Chondrocyte (in vitro differentiated cells): ENCODE measurements around the gene DNAJC11. TPM values are rescaled to one million over a fixed set of nuclear protein-coding genes. Genes with fewer than 3 reads are reported as not detected.

ENCODE experiments used
- DNase-seq: peaks from one replicate; pipeline ENCODE4 v3.0.0; 2021; ENCODE audit warnings: mixed read lengths, low spot score
- H3K27ac Mint-ChIP-seq: one replicate; pipeline ENCODE4 v1.8.0; 2021; ENCODE audit warnings: mild to moderate bottlenecking, moderate library complexity, mixed read lengths; ENCODE audit not compliant: unreplicated experiment
- H3K27me3 Mint-ChIP-seq: 2 replicates; pipeline ENCODE4 v1.8.0; 2021; ENCODE audit warnings: low read depth, mixed read lengths
- H3K36me3 Mint-ChIP-seq: 2 replicates; pipeline ENCODE4 v1.8.0; 2021; ENCODE audit warnings: low read depth, mixed read lengths
- H3K4me1 Mint-ChIP-seq: 2 replicates; pipeline ENCODE4 v1.8.0; 2021; ENCODE audit warnings: low read depth, mild to moderate bottlenecking, mixed read lengths
- H3K4me3 Mint-ChIP-seq: one replicate; pipeline ENCODE4 v1.8.0; 2021; ENCODE audit warnings: mild to moderate bottlenecking, moderate library complexity, mixed read lengths; ENCODE audit not compliant: unreplicated experiment
- H3K9me3 Mint-ChIP-seq: 2 replicates; pipeline ENCODE4 v1.8.0; 2021; ENCODE audit warnings: low read depth, mixed read lengths
- CTCF ChIP-seq: fragments of 200-600 bp; sonication (generic); IDR thresholded peaks from 2 replicates; pipeline ENCODE4 v1.5.0; 2021; ENCODE audit warnings: antibody characterized with exemption, mild to moderate bottlenecking, moderate library complexity
- total RNA-seq: library from RNA; stranded (reverse); gene quantifications from 3 replicates; pipeline ENCODE4 v1.2.1, GENCODE V29; 2021

The DNAJC11 gene
- total RNA-seq, 1 donor from 2014 or later, result 46.3 TPM

GRCh38 chr1:6660415-6661049 is 41.1 kb downstream of the DNAJC11 start:
- no peak for DNase-seq
- Mint-ChIP-seq H3K36me3 (peaks cover 8% of the 10 kb centered on the region), H3K4me3 (no peak overlapping the region), H3K4me1 (peaks cover 13% of the 10 kb centered on the region), H3K27me3 (no peaks in the 10 kb centered on the region), H3K9me3 (no peaks in the 10 kb centered on the region), H3K27ac (peak overlapping the region; percentile 15)
- TF ChIP-seq CTCF, result no peak

GRCh38 chr1:6658359-6659060 is 43.1 kb downstream of the DNAJC11 start:
- Mint-ChIP-seq H3K4me3 (no peak overlapping the region), H3K27me3 (no peaks in the 10 kb centered on the region), H3K27ac (peak overlapping the region; percentile 59), H3K9me3 (no peaks in the 10 kb centered on the region), H3K4me1 (peaks cover 19% of the 10 kb centered on the region), H3K36me3 (peaks cover 8% of the 10 kb centered on the region)
- TF ChIP-seq CTCF, result no peak
- DNase-seq, result peak; percentile 25

GRCh38 chr1:6657138-6657537 is 44.5 kb downstream of the DNAJC11 start:
- Mint-ChIP-seq H3K4me3 (no peak overlapping the region), H3K9me3 (no peaks in the 10 kb centered on the region), H3K36me3 (peaks cover 8% of the 10 kb centered on the region), H3K4me1 (peaks cover 19% of the 10 kb centered on the region), H3K27me3 (no peaks in the 10 kb centered on the region), H3K27ac (no peak overlapping the region)
- DNase-seq, result peak; percentile 63
- no peak for TF ChIP-seq CTCF

- H3K36me3 Mint-ChIP-seq, result peaks cover 12% of the 10 kb centered on the region
Measured at GRCh38 chr1:6653436-6654290, 48.0 kb downstream of the DNAJC11 start.

More at GRCh38 chr1:6653436-6654290, 48.0 kb downstream of the DNAJC11 start:
- no peak for TF ChIP-seq CTCF
- H3K27me3 Mint-ChIP-seq, result no peaks in the 10 kb centered on the region
- H3K27ac Mint-ChIP-seq, result no peak overlapping the region
- H3K4me3 Mint-ChIP-seq, result no peak overlapping the region
- peaks cover 6% of the 10 kb centered on the region for H3K4me1 Mint-ChIP-seq
- DNase-seq, result no peak
- no peaks in the 10 kb centered on the region for H3K9me3 Mint-ChIP-seq
